Uterus (tissue), 4 donors: ENCODE results near the gene BEST1. TPM values are rescaled to one million over a fixed set of nuclear protein-coding genes. Genes with fewer than 3 reads are reported as not detected.

Experiments
- DNase-seq, 2 donors: peaks; one replicate each; pipeline ENCODE4 v3.0.0-alpha.2; 2019 to 2020
- H3K27ac ChIP-seq, 2 donors: fragments of 200-600 bp; sonication (generic); 1 replicate in 1 of 2; 2 replicates in 1 of 2; pipeline ENCODE4 v1.5.1; 2016 to 2018
- H3K27me3 ChIP-seq, 2 donors: fragments of 200-600 bp; sonication (generic); one replicate each; pipeline ENCODE4 v1.5.1; 2018 to 2019; ENCODE audit warnings: control low read depth in 1 of 2
- H3K36me3 ChIP-seq, 2 donors: fragments of 200-600 bp; sonication (generic); one replicate each; pipeline ENCODE4 v1.5.1; 2019; ENCODE audit warnings: control low read depth in 1 of 2
- H3K4me1 ChIP-seq, 2 donors: fragments of 200-600 bp; sonication (generic); one replicate each; pipeline ENCODE4 v1.5.1; 2018 to 2019; ENCODE audit warnings: control low read depth in 1 of 2
- H3K4me3 ChIP-seq, 2 donors: fragments of 200-600 bp; sonication (generic); 1 replicate in 1 of 2; 2 replicates in 1 of 2; pipeline ENCODE4 v1.5.1; 2018 to 2019; ENCODE audit warnings: mild to moderate bottlenecking in 1 of 2
- H3K9me3 ChIP-seq, 2 donors: fragments of 200-600 bp; sonication (generic); one replicate each; pipeline ENCODE4 v1.5.1; 2019; ENCODE audit warnings: control low read depth in 1 of 2
- POLR2A ChIP-seq, 2 donors: fragments of 450-650 bp; IDR thresholded peaks; one replicate each; pipeline ENCODE4 v1.6.1; 2016; ENCODE audit warnings: antibody characterized with exemption in 2 of 2, mild to moderate bottlenecking in 1 of 2, moderate library complexity in 1 of 2
- intact Hi-C: fragments of 100-400 bp; cut with DNase I; formaldehyde crosslinking; loops from one replicate; pipeline ENCODE4 v1.15.1; 2023; ENCODE audit warnings: low total_unique reads
- total RNA-seq, 4 donors: library from RNA; depleted of rRNA in 3 of 4; stranded (reverse); fragments of >200 nt in 3 of 4; gene quantifications; one replicate each; pipeline versions ENCODE4 v1.1.0 to v1.2.4, GENCODE V29; 2014 to 2023
- TF ChIP-seq, protein P1 (sequence below), 4 experiments: fragments of 200-600 bp in 2 of 4; fragments of 450-650 bp in 2 of 4; sonication (generic) in 2 of 4; IDR thresholded peaks; one replicate each; pipeline ENCODE4 v1.5.1; 2016 to 2019; ENCODE audit warnings: antibody characterized with exemption in 4 of 4, mild to moderate bottlenecking in 2 of 4, moderate library complexity in 1 of 4
- donor health status: DM: yes; HTN: yes; CAD: no.

The BEST1 gene
- total RNA-seq, 4 donors from 2014 or later: 3.3 to 11.1 (median 3.9) TPM

DNA sequence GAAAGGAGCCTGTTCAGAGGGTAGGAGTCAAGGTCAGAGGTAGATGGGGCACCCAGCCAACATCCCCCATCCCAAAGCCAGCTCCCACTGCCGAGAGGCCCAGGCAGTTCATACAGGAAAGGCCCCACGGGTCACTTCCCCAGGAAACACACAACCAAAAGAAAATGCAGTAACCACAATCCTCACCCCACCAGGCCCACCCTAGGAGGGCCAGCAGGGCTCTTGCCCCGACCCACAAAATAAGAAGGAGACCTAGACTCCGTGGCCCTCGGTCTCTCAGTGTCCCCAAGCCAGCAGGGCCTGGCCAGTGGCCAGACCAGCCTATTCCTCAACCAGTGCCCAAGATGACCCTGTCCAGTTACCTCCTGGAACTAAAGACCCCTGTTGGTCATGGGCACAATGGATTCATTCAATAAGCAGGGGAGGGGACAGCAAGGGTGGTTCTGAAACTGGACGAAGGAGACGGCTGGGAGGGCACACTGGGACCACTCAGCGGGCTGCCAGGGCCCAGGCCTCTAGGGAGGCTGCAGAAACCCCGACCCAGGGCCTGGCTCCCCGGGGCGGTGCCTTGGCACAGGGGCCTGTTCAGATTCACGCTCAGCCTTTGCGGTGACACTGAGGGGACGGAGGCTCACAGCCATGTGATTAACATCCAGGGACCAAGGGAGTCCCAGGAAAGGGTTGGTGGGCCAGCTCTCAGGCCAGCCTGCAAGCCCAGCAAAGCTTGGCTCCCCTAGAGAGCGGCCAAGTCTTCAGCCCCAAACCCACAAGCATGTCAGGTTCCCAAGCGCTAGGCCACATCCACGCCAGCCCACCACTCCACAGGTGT lies 38.2 kb upstream of the BEST1 start:
- DNase-seq: peak; percentile 17 to 30

DNA sequence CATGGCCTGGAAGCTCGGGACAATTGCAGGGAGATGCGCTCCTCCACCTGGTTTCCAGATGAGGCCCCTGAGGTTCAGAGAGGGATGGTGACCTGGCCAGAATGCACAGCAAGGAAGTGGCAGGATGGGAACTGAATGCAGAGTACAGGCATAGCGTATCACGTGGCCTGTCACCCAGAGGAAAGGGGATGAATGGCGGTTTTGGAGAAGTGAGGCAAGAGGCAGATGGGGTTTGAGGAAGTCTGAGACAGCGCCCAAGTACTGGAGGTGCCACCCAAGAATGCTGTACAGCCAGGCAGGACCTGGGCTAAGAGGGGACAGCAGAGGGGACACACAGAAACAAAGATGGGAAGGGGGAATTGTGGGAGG lies 37.6 kb upstream of the BEST1 start:
- TF ChIP-seq, protein P1, sequence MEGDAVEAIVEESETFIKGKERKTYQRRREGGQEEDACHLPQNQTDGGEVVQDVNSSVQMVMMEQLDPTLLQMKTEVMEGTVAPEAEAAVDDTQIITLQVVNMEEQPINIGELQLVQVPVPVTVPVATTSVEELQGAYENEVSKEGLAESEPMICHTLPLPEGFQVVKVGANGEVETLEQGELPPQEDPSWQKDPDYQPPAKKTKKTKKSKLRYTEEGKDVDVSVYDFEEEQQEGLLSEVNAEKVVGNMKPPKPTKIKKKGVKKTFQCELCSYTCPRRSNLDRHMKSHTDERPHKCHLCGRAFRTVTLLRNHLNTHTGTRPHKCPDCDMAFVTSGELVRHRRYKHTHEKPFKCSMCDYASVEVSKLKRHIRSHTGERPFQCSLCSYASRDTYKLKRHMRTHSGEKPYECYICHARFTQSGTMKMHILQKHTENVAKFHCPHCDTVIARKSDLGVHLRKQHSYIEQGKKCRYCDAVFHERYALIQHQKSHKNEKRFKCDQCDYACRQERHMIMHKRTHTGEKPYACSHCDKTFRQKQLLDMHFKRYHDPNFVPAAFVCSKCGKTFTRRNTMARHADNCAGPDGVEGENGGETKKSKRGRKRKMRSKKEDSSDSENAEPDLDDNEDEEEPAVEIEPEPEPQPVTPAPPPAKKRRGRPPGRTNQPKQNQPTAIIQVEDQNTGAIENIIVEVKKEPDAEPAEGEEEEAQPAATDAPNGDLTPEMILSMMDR (IDR thresholded peaks at IDR 0.05): no peak
- TF ChIP-seq POLR2A (IDR thresholded peaks at IDR 0.05): no peak

More for the DNA sequence above, 38.2 kb upstream of the BEST1 start:
- intact Hi-C loops: no loop called here
- Histone ChIP-seq H3K4me1 (peaks cover 0 to 10% of the 10 kb centered on the region in 2 donors), H3K4me3 (no peak overlapping the region), H3K9me3 (no peaks in the 10 kb centered on the region), H3K27ac (peak overlapping the region; percentile 66 to 70), H3K27me3 (no peaks in the 10 kb centered on the region), H3K36me3 (no peaks in the 10 kb centered on the region)
- TF ChIP-seq POLR2A (IDR thresholded peaks at IDR 0.05): no peak

DNA sequence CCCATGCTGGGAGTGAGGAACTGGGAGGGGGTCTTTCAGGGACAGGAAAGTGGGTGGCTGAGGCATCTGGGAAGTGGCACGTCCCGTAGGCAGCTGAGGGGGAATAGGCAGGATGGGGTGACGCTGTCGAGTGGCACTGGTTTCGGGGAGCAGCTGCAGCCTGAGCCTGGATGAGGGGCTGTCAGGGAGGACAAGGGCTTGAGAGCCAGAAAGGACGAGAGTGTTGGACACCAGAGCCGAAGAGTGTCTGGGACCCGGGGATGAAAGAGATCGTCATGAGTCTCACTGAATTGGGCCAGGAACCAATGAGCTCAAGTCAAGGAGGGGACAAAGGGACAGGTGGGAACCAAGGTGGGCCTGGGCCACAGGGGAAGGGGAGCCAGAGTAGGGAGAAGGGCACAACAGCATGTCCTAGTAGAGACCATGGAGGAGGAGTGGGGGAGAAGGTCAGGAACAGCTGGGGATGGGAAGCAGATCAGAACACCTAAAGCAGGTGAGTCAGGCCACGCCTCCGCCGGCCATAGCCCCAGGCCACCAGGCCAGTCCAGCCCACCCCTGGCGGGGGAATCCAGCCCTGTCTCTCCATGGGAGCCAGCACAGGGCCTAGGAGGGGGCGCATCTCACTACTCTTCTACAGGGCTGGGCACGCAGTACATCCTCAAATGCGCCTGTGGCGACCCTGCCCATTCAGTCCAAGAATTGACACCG lies 37.0 kb upstream of the BEST1 start:
- no peak for TF ChIP-seq POLR2A (IDR thresholded peaks at IDR 0.05)
- TF ChIP-seq, protein P1 (IDR thresholded peaks at IDR 0.05): no peak
- Histone ChIP-seq H3K36me3 (no peaks in the 10 kb centered on the region), H3K4me1 (peaks cover 0 to 13% of the 10 kb centered on the region in 2 donors), H3K4me3 (no peak overlapping the region), H3K27me3 (no peaks in the 10 kb centered on the region), H3K9me3 (no peaks in the 10 kb centered on the region), H3K27ac (peak overlapping the region; percentile 54 to 66)
- intact Hi-C loops: no loop called here
- DNase-seq: peak; percentile 15 to 18

More for the DNA sequence above, 37.6 kb upstream of the BEST1 start:
- H3K4me3 ChIP-seq: no peak overlapping the region
- no peaks in the 10 kb centered on the region for H3K27me3 ChIP-seq
- H3K9me3 ChIP-seq: no peaks in the 10 kb centered on the region
- no peaks in the 10 kb centered on the region for H3K36me3 ChIP-seq
- peaks cover 0 to 10% of the 10 kb centered on the region in 2 donors for H3K4me1 ChIP-seq
- H3K27ac ChIP-seq: peak overlapping the region; percentile 66 to 70
- intact Hi-C loops: no loop called here
- peak; percentile 14 to 22 for DNase-seq

DNA sequence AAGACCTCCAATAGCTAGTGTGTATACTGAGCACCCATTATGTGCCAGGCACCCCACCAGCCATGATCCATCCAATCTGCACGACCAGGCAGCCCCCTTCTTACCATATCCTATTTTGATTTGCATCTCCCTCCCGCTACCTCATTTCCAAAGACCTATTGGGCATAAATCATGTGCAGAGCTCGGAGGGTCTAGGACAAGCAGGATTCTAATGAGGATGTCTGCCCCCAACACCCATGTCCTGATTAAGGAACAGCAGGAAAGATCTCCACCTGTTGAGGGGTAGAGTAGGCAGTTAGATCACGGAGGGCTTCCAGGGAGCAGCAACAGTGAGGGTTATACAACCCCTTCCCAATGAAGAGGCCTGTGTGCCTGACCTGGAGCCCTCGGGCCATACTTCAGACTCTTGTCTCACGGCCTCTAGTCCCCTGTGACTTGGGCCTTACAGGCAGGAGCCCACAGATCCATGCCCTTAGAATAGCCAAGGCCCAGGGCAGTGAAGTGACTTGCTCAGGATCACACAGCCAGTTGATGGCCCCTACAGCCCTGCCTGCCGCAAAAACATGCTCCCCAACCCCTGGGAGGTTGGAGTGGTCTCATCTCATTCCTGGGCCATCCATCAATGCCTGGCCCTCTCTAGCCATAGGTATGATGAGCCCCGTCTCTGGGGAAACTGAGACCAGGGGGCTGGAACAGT lies 36.3 kb upstream of the BEST1 start:
- DNase-seq: peak in 1 of 2 donors; percentile 10
- no peak overlapping the region for H3K4me3 ChIP-seq
- H3K4me1 ChIP-seq: peaks cover 0 to 10% of the 10 kb centered on the region in 2 donors
- no peaks in the 10 kb centered on the region for H3K9me3 ChIP-seq
- H3K36me3 ChIP-seq: no peaks in the 10 kb centered on the region
- peak overlapping the region; percentile 90 to 94 for H3K27ac ChIP-seq
- intact Hi-C loops: no loop called here
- TF ChIP-seq, protein P1 (IDR thresholded peaks at IDR 0.05): no peak
- no peak for TF ChIP-seq POLR2A (IDR thresholded peaks at IDR 0.05)
- no peaks in the 10 kb centered on the region for H3K27me3 ChIP-seq

DNA sequence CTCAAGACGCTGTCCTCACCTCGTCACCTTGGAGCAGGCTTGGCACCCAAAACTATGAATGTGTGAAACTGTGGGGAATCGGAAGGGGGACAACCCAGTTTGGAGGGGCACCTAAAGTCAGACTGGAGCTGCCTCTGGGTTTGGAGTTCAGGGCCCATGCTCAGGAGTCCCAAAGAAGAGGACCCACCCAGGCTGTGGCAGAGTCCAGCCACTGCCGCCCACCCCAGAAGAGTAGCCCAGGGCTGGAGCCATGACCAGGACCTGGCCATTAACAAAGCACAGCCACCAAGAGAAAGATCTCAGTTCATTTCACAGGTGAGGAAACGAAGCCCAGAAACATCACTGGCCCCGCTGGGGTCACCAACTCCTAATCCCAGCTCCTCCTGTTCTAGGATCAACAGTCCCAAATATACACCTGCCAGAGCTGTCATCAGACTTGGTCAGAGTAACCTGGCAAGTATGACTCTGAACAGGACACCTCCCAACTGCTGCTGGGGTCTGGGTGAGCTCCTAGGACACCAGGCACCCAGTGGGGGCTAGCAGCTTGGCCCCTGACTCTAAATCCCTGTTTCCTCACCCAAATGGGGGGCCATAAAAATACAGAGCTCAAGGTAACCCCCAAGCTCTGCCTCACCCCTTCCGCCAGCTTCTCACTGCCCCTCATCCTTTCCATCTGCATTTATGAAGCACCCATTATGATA lies 35.5 kb upstream of the BEST1 start:
- H3K4me3 ChIP-seq: no peak overlapping the region
- peaks cover 0 to 9% of the 10 kb centered on the region in 2 donors for H3K4me1 ChIP-seq
- H3K27ac ChIP-seq: peak overlapping the region; percentile 90 to 94

More for the DNA sequence above, 35.5 kb upstream of the BEST1 start:
- H3K9me3 ChIP-seq: no peaks in the 10 kb centered on the region
- DNase-seq: peak in 1 of 2 donors; percentile 10
- intact Hi-C loops: no loop called here
- no peaks in the 10 kb centered on the region for H3K27me3 ChIP-seq
- TF ChIP-seq, protein P1 (IDR thresholded peaks at IDR 0.05): no peak
- no peak for TF ChIP-seq POLR2A (IDR thresholded peaks at IDR 0.05)
- H3K36me3 ChIP-seq: no peaks in the 10 kb centered on the region
